ENCODE results near the gene MICAL2.

GRCh38 chr11:12234221-12234620, 123.8 kb downstream of the MICAL2 start:
- TF ChIP-seq RAD21 (conservative IDR thresholded peaks at IDR 0.05 in 1 of 2, IDR thresholded peaks at IDR 0.05 in 1 of 2) (no peak), CTCF (IDR thresholded peaks at IDR 0.05) (no peak), NR3C1 (IDR thresholded peaks at IDR 0.05) (no peak), MYC (IDR thresholded peaks at IDR 0.05; ENCODE audit: borderline replicate concordance, low read length) (no peak), RNF2 (IDR thresholded peaks at IDR 0.05; ENCODE audit: borderline replicate concordance, low read depth) (no peak), POLR2A (IDR thresholded peaks at IDR 0.05; ENCODE audit: low read length) (no peak), RCOR1 (IDR thresholded peaks at IDR 0.05; ENCODE audit: low read depth, low read length) (no peak), CEBPB (IDR thresholded peaks at IDR 0.05) (no peak), SREBF2 (IDR thresholded peaks at IDR 0.05) (no peak), REST (IDR thresholded peaks at IDR 0.05) (no peak), HES2 (IDR thresholded peaks at IDR 0.05) (no peak), GATA3 (IDR thresholded peaks at IDR 0.05; ENCODE audit: borderline replicate concordance) (no peak)

Measured in A549 (cell line).